Measurements from ENCODE around the gene OTOF. TPM values are rescaled to one million over a fixed set of nuclear protein-coding genes. Genes with fewer than 3 reads are reported as not detected.
"Not testable (repeated sequence)": the region's sequence is repeated elsewhere in the genome, so short reads cannot be mapped to it uniquely, and the experiment has no call there.

OTOF gene
- total RNA-seq, 3 donors from 2014 or later = 0.60 TPM; not detected in 2

DNA sequence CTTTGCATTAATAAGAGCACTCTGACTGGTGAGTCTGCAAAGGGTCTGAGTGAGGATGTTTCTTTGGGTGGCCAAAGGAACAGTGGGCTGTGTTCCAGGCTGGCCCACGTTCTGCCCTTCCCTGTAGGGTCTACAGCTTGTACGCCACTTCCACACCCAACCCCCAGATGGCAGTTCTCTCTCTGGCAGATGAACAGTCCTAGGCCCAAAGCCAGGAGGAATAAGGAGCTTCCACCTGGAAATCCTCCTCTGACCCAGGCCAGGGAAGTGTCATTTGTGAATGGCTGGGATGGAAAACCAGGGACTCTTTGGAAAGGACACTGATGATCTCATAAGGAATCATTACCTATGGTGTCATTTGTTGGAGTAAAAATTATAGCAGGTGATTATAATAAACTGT lies 6.6 kb downstream of the OTOF start:
- H3K36me3 ChIP-seq (ENCODE audit: low read depth) = no peaks in the 10 kb centered on the region
- DNase-seq (no peak), ATAC-seq (no peak)
- no peaks in the 10 kb centered on the region for H3K4me1 ChIP-seq (ENCODE audit: low read depth)
- intact Hi-C loops (cut with DNase I, micrococcal nuclease) = no loop called here
- peaks cover 4% of the 10 kb centered on the region for H3K9me3 ChIP-seq
- H3K4me3 ChIP-seq = no peak overlapping the region
- TF ChIP-seq, protein P1, sequence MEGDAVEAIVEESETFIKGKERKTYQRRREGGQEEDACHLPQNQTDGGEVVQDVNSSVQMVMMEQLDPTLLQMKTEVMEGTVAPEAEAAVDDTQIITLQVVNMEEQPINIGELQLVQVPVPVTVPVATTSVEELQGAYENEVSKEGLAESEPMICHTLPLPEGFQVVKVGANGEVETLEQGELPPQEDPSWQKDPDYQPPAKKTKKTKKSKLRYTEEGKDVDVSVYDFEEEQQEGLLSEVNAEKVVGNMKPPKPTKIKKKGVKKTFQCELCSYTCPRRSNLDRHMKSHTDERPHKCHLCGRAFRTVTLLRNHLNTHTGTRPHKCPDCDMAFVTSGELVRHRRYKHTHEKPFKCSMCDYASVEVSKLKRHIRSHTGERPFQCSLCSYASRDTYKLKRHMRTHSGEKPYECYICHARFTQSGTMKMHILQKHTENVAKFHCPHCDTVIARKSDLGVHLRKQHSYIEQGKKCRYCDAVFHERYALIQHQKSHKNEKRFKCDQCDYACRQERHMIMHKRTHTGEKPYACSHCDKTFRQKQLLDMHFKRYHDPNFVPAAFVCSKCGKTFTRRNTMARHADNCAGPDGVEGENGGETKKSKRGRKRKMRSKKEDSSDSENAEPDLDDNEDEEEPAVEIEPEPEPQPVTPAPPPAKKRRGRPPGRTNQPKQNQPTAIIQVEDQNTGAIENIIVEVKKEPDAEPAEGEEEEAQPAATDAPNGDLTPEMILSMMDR (IDR thresholded peaks at IDR 0.05) = no peak

DNA sequence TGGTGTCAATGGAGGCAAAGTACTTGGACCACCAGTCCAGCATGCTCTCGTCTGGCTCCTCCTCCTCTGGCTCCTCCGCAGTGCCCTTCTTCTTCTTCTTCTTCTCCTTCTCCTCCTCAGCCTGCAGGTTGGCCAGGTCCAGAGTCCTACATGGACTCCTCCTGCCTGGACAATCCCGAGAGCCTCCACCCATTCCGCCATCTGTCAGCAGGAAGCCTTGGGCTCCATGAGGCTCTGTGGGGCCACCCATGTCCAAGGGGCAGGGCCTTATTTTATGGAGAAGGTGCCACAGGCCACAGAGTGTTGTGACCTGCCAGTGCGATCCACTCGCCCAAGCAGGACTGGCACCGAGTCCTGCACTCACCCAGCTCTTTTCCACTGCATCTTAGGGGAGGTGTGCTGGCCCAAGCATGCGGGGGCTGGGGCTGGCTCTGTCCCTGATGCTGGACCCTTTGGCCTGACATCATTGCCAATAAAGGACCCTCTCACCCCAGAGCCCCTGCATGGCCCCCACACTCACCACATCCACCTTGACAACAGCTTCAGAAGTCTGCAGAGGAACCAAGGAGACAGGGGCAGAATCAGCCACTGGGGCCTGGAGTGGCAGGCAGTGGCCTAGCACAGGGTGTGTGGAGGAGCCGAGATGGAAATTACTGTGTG lies 7.2 kb downstream of the OTOF start:
- TF ChIP-seq, protein P1 (IDR thresholded peaks at IDR 0.05) = no peak
- no peak for ATAC-seq
- no peaks in the 10 kb centered on the region for H3K4me1 ChIP-seq (ENCODE audit: low read depth)

DNA sequence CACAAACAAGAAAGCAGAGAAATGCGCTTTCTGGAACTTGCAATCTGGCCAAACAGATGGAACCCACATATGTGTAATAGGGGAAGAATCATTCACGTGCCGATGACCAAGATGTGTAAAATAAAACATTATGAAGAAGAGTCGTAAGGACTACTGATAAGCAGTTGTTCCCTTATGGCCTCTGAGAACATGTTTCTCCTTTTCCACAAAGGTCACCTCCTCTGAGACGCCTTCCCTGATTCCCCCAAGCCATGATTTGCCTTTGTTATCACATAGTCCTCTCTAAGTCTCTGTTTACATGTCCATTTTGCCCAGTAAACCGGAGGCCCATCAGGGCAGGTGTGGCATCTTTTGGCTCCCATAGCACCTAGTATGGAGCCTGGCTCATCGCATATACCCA lies 8.0 kb downstream of the OTOF start:
- DNase-seq = no peak
- intact Hi-C loops (cut with DNase I, micrococcal nuclease) = no loop called here
- no peaks in the 10 kb centered on the region for H3K36me3 ChIP-seq (ENCODE audit: low read depth)
- peaks cover 4% of the 10 kb centered on the region for H3K9me3 ChIP-seq
- no peaks in the 10 kb centered on the region for H3K4me1 ChIP-seq (ENCODE audit: low read depth)
- no peak for ATAC-seq
- TF ChIP-seq, protein P1 (IDR thresholded peaks at IDR 0.05) = no peak
- no peak overlapping the region for H3K4me3 ChIP-seq

More for the DNA sequence above, 7.2 kb downstream of the OTOF start:
- H3K4me3 ChIP-seq = no peak overlapping the region
- H3K9me3 ChIP-seq = peaks cover 4% of the 10 kb centered on the region
- H3K36me3 ChIP-seq (ENCODE audit: low read depth) = no peaks in the 10 kb centered on the region
- intact Hi-C loops (cut with DNase I, micrococcal nuclease) = no loop called here
- peak in 1 of 3 donors; percentile 22 for DNase-seq

DNA sequence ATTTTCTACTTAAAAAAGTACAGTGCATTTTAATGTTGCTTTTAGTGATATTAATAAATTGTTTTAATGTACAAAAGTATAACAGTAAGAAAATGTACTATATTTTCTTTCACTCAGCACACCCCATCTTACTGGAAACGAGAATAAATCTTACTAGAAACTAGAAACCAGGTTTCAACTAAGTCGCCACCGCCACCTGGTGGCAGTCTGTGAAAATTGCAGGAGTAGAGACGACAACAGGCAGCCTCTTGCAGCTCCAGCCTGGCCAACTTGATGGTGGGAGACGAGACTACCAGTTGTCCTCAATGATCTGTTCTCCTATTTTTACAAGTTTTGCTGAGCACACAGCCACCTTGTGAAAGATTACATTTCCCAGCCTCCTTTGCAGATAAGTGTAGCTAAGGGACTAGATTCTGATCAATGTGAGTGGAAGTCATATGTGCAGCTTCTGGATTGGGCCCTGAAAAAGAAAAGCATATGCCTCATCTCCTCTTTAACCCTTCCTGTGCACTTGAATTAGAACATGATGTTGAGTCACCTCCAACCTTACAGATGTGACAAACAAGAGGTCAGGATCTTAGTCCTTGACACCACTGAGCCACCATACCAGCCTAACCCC lies 8.7 kb downstream of the OTOF start:
- TF ChIP-seq, protein P1 (IDR thresholded peaks at IDR 0.05) = no peak
- Histone ChIP-seq H3K4me1 (ENCODE audit: low read depth) (no peaks in the 10 kb centered on the region), H3K36me3 (ENCODE audit: low read depth) (no peaks in the 10 kb centered on the region), H3K9me3 (peaks cover 4% of the 10 kb centered on the region), H3K4me3 (no peak overlapping the region)
- ATAC-seq (peak; percentile 59), DNase-seq (peak in 2 of 3 donors; percentile 69 to 70)
- intact Hi-C loops (cut with DNase I, micrococcal nuclease) = no loop called here

- H3K36me3 ChIP-seq (ENCODE audit: low read depth); H3K4me3 ChIP-seq; H3K9me3 ChIP-seq; intact Hi-C loops (cut with DNase I, micrococcal nuclease); H3K4me1 ChIP-seq (ENCODE audit: low read depth); ATAC-seq; DNase-seq: not testable (repeated sequence)
Measured at GRCh38 chr2:26468544-26468943, 9.4 kb downstream of the OTOF start.

DNA sequence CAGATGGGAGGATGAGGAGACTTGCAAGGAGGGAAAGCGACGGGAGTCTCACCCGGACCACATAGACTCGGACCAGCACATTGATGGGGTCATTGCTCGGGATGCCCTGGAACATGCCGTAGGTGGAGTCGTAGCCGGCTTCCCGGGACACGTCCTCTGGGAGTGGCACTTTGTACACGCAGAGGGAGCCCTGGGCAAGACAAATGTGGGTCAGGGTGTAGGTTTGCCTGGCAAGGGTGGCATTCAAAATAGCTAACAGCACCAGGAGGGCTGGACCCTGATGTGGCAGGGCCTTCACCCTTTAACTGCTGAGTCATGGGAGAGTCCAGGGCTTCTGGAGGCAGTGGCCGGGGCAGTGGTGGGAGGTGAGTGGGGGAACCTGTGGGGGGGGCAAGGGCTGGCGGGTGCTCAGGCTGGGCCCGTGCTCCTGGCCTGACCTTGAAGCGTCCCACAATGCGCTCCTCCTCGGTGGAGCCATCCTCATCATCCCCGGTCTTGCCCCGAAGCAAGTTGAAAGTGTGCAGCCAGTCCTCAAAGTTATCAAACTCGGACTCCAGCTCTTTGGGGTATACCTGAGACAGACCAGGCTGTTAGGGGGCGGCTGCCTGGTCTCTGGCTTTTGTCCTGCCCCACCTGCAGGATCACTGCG lies 11.1 kb downstream of the OTOF start:
- intact Hi-C loops (cut with DNase I, micrococcal nuclease) = no loop called here
- ATAC-seq = no peak
- H3K36me3 ChIP-seq (ENCODE audit: low read depth) = no peaks in the 10 kb centered on the region
- H3K9me3 ChIP-seq = peaks cover 4% of the 10 kb centered on the region
- TF ChIP-seq, protein P1 (IDR thresholded peaks at IDR 0.05) = no peak
- no peaks in the 10 kb centered on the region for H3K4me1 ChIP-seq (ENCODE audit: low read depth)
- no peak overlapping the region for H3K4me3 ChIP-seq
- DNase-seq = peak in 1 of 3 donors; percentile 12
